DOHH2 (cell line): ENCODE data around the gene FOSL1.

Experiments used
- H3F3A ChIP-seq: fragments of 200-600 bp; sonication (generic), shearing (Covaris generic); 2 replicates; pipeline ENCODE4 v1.6.0; 2016; ENCODE audit warnings: antibody characterized with exemption, mild to moderate bottlenecking; ENCODE audit not compliant: control insufficient read depth, insufficient read depth
- H3K27ac ChIP-seq: fragments of 200-600 bp; sonication (generic); 2 replicates; pipeline ENCODE4 v1.5.1; 2014; ENCODE audit warnings: low read depth, mild to moderate bottlenecking, low read length, moderate library complexity
- H3K27me3 ChIP-seq: fragments of 200-600 bp; sonication (generic); 2 replicates; pipeline ENCODE4 v1.6.1; 2014; ENCODE audit warnings: mild to moderate bottlenecking, low read length, mixed read lengths; ENCODE audit not compliant: control insufficient read depth
- H3K36me3 ChIP-seq: fragments of 200-600 bp; sonication (generic); 2 replicates; pipeline ENCODE4 v1.6.1; 2014; ENCODE audit warnings: mild to moderate bottlenecking, low read length, moderate library complexity, mixed read lengths; ENCODE audit not compliant: control insufficient read depth
- H3K4me1 ChIP-seq: fragments of 200-600 bp; sonication (generic); 2 replicates; pipeline ENCODE4 v1.6.1; 2014; ENCODE audit warnings: mild to moderate bottlenecking, low read length, mixed read lengths; ENCODE audit not compliant: control insufficient read depth
- H3K4me2 ChIP-seq: fragments of 200-600 bp; sonication (generic); 2 replicates; pipeline ENCODE4 v1.6.0; 2014; ENCODE audit warnings: mild to moderate bottlenecking, low read length, moderate library complexity
- H3K4me3 ChIP-seq: fragments of 200-600 bp; sonication (generic); 2 replicates; pipeline ENCODE4 v1.5.1; 2014; ENCODE audit warnings: mild to moderate bottlenecking, low read length, mixed read lengths
- H3K79me2 ChIP-seq: fragments of 200-600 bp; sonication (generic); 2 replicates; pipeline ENCODE4 v1.6.1; 2014; ENCODE audit warnings: mild to moderate bottlenecking, low read length, mixed read lengths; ENCODE audit not compliant: control insufficient read depth
- H3K9me2 ChIP-seq: fragments of 200-600 bp; sonication (generic); replicated peaks from 2 replicates; pipeline ENCODE4 v1.6.1; 2014; ENCODE audit warnings: mild to moderate bottlenecking, low read length, mixed read lengths; ENCODE audit not compliant: control insufficient read depth
- H3K9me3 ChIP-seq: fragments of 200-600 bp; sonication (generic); 2 replicates; pipeline ENCODE4 v1.6.1; 2014; ENCODE audit warnings: antibody characterized with exemption, low read length, mixed read lengths; ENCODE audit not compliant: control insufficient read depth, insufficient read depth
- H4K20me1 ChIP-seq: fragments of 200-600 bp; sonication (generic); 2 replicates; pipeline ENCODE4 v1.6.0; 2014; ENCODE audit warnings: low read depth, mild to moderate bottlenecking, antibody characterized with exemption, low read length, moderate library complexity; ENCODE audit not compliant: control insufficient read depth, insufficient read depth
- CTCF ChIP-seq: fragments of 200-600 bp; sonication (generic); IDR thresholded peaks from one replicate; pipeline ENCODE4 v1.5.1; 2014; ENCODE audit warnings: antibody characterized with exemption, mild to moderate bottlenecking, low read depth, low read length; ENCODE audit not compliant: poor library complexity, severe bottlenecking
- EZH2phosphoT487 ChIP-seq: fragments of 200-600 bp; sonication (generic); IDR thresholded peaks from 2 replicates; pipeline ENCODE4 v1.6.1; 2017; ENCODE audit warnings: borderline replicate concordance, mild to moderate bottlenecking, antibody characterized with exemption, low read length, moderate library complexity, mixed read lengths

The FOSL1 gene

GRCh38 chr11:65880027-65880426 is 20.2 kb downstream of the FOSL1 start:
- Histone ChIP-seq H3K4me2 (no peak overlapping the region), H4K20me1 (no peaks in the 10 kb centered on the region), H3K27me3 (no peaks in the 10 kb centered on the region), H3K9me2 (no peaks in the 10 kb centered on the region), H3K9me3 (no peaks in the 10 kb centered on the region), H3K79me2 (no peaks in the 10 kb centered on the region), H3K36me3 (peaks cover 27% of the 10 kb centered on the region), H3K27ac (no peak overlapping the region), H3K4me1 (peaks cover 8% of the 10 kb centered on the region), H3F3A (no peaks in the 10 kb centered on the region; the same call in 1 of the 2 replicates), H3K4me3 (no peak overlapping the region)
- no peak for TF ChIP-seq CTCF
- TF ChIP-seq EZH2phosphoT487 = no peak

- Histone ChIP-seq H3K4me1 (peaks cover 4% of the 10 kb centered on the region), H3F3A (no peaks in the 10 kb centered on the region; the same call in 1 of the 2 replicates), H3K4me3 (no peak within 1 kb of the TSS), H3K36me3 (peaks cover 24% of the 10 kb centered on the region), H4K20me1 (no peaks in the 10 kb centered on the region), H3K79me2 (no peaks in the 10 kb centered on the region), H3K9me3 (no peaks in the 10 kb centered on the region), H3K9me2 (no peaks in the 10 kb centered on the region), H3K27me3 (no peaks in the 10 kb centered on the region), H3K27ac (no peak within 1 kb of the TSS), H3K4me2 (no peak within 1 kb of the TSS)
- TF ChIP-seq EZH2phosphoT487 (no peak), CTCF (no peak)
Measured at GRCh38 chr11:65879617-65880016, 20.6 kb downstream of the FOSL1 start, which contains the start of gene CTSW. Gene CTSW, plus strand, starts transcription at chr11:65879837. Its CDS starts 18 bp downstream, at chr11:65879855.

- Histone ChIP-seq H3K27ac (no peak overlapping the region), H3K27me3 (peaks cover 20% of the 10 kb centered on the region), H3K79me2 (no peaks in the 10 kb centered on the region), H3K4me2 (peak overlapping the region; percentile 86), H4K20me1 (no peaks in the 10 kb centered on the region), H3K9me3 (no peaks in the 10 kb centered on the region), H3K4me3 (peak overlapping the region; percentile 72), H3F3A (0 out of 2 replicates have a peak, but pooled peaks cover 6% of the 10 kb centered on the region), H3K4me1 (peaks cover 29% of the 10 kb centered on the region), H3K9me2 (no peaks in the 10 kb centered on the region), H3K36me3 (no peaks in the 10 kb centered on the region)
- TF ChIP-seq CTCF (no peak), EZH2phosphoT487 (no peak)
Measured at GRCh38 chr11:65873318-65874156, 26.7 kb downstream of the FOSL1 start.
